ENCODE data around the gene GBE1. TPM values are rescaled to one million over a fixed set of nuclear protein-coding genes. Genes with fewer than 3 reads are reported as not detected.

Gene GBE1
- total and polyA plus RNA-seq, 9 of the 15 experiments (the other 6 are each of a cell fraction or from before 2014, with no cell fraction given): 7.9 to 25.6 (median 13.1) TPM

DNA sequence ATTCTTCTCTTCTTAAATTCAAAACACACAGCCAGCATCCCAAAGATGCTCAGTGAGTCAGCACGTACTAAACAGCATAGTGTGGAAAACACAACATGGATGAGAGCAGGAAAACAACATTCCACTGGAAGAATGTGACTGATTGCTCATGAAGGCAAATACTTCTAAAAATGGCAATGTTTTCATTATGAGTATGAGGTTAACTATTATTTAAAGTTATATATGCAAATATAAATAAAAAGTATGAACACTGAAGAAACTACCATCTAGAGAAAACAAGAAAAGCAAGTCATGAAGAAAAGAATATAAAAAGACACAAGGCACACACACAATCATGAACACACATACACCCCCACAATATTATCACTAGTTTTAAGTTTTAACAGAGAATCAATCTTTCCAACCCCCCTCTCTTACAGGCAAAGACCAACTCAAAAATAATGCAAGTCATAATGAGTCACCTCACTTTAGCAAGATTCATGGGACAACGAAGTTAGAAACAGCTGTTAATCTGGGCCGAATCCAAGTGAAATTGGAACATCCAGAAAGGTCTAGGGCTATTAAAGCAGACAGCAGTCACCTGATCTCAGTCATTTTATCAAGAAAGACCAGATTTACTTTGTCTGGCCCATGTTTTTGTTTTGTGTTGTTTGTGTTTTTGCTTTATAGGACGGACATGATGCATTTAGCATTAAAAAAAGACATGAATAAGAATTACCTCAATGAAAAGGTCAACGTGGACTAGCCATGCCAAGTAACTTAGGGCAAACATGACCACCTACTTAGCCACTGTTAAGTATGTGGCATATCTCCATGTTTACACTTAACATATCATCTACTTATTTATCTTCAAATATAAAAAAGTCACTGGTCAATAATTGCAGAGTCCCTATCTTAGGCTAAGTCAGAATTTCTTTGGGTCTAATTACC lies 18.1 kb downstream of the GBE1 start (continued):
- TF ChIP-seq, protein P1, sequence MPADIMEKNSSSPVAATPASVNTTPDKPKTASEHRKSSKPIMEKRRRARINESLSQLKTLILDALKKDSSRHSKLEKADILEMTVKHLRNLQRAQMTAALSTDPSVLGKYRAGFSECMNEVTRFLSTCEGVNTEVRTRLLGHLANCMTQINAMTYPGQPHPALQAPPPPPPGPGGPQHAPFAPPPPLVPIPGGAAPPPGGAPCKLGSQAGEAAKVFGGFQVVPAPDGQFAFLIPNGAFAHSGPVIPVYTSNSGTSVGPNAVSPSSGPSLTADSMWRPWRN (IDR thresholded peaks at IDR 0.05; ENCODE audit: low read depth): 0 out of 2 replicates have a peak, but pooled peaks have one; percentile 18
- TF ChIP-seq STAT5B (CRISPR knock-in tag; IDR thresholded peaks at IDR 0.05) (no peak), TARDBP (IDR thresholded peaks at IDR 0.05) (no peak), PHB2 (IDR thresholded peaks at IDR 0.05; ENCODE audit: low read depth) (no peak), ZNF175 (CRISPR knock-in tag; IDR thresholded peaks at IDR 0.05; ENCODE audit: low read depth) (no peak), ZFP30 (CRISPR knock-in tag; IDR thresholded peaks at IDR 0.05; ENCODE audit: borderline replicate concordance) (no peak), SPI1 (IDR thresholded peaks at IDR 0.05; ENCODE audit: borderline replicate concordance, low read depth, low read length) (no peak), ZNF407 (IDR thresholded peaks at IDR 0.05; ENCODE audit: low read depth) (no peak), ARID3A (IDR thresholded peaks at IDR 0.05; ENCODE audit: borderline replicate concordance, low read depth, low read length) (no peak), NCOR1 (IDR thresholded peaks at IDR 0.05) (peak; percentile 78), PTTG1 (tag; IDR thresholded peaks at IDR 0.05; ENCODE audit: low read depth) (no peak)
- TF ChIP-seq, protein P2, sequence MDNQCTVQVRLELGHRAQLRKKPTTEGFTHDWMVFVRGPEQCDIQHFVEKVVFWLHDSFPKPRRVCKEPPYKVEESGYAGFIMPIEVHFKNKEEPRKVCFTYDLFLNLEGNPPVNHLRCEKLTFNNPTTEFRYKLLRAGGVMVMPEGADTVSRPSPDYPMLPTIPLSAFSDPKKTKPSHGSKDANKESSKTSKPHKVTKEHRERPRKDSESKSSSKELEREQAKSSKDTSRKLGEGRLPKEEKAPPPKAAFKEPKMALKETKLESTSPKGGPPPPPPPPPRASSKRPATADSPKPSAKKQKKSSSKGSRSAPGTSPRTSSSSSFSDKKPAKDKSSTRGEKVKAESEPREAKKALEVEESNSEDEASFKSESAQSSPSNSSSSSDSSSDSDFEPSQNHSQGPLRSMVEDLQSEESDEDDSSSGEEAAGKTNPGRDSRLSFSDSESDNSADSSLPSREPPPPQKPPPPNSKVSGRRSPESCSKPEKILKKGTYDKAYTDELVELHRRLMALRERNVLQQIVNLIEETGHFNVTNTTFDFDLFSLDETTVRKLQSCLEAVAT (IDR thresholded peaks at IDR 0.05): no peak
- TF ChIP-seq, protein P3, sequence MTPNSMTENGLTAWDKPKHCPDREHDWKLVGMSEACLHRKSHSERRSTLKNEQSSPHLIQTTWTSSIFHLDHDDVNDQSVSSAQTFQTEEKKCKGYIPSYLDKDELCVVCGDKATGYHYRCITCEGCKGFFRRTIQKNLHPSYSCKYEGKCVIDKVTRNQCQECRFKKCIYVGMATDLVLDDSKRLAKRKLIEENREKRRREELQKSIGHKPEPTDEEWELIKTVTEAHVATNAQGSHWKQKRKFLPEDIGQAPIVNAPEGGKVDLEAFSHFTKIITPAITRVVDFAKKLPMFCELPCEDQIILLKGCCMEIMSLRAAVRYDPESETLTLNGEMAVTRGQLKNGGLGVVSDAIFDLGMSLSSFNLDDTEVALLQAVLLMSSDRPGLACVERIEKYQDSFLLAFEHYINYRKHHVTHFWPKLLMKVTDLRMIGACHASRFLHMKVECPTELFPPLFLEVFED (CRISPR knock-in tag; conservative IDR thresholded peaks at IDR 0.05): no peak
